Stimulated activated CD4-positive, alpha-beta T cell treated with anti-CD3 and anti-CD28 coated beads, Interleukin-1b, Interleukin-23, amount 100 ng/mL, for 48 hours (primary cell): Measurements from ENCODE around the gene HEATR9.

Experiments
- DNase-seq: peaks from one replicate; pipeline ENCODE4 v3.0.0-alpha.2; 2020

The HEATR9 gene

GRCh38 chr17:35808240-35808961 is 60.3 kb downstream of the HEATR9 start:
- DNase-seq: no peak

GRCh38 chr17:35807371-35808144 is 61.1 kb downstream of the HEATR9 start:
- no peak for DNase-seq
